Putamen (tissue), 1 donor: ENCODE data around the gene GPX7.

Experiments used
- DNase-seq: peaks from one replicate; pipeline ENCODE4 v3.0.0-alpha.2; 2016; ENCODE audit warnings: low spot score

GPX7 gene

DNA sequence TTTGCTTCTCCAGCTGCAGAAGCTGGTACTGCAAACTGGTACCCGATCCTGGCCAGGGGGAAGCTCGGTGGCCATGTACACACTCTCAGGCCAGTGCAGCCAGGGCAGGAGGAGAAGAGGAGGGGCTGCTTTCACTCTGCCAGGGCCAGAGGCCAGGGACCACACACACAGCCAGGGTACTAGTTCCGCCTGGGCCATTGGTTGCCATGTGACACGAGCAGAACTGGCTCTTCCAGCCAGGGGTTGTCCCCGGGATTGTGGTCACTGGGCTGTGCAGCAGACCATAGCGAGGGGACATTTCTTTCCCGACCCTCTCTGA lies 27.1 kb downstream of the GPX7 start:
- DNase-seq: peak; percentile 31

DNA sequence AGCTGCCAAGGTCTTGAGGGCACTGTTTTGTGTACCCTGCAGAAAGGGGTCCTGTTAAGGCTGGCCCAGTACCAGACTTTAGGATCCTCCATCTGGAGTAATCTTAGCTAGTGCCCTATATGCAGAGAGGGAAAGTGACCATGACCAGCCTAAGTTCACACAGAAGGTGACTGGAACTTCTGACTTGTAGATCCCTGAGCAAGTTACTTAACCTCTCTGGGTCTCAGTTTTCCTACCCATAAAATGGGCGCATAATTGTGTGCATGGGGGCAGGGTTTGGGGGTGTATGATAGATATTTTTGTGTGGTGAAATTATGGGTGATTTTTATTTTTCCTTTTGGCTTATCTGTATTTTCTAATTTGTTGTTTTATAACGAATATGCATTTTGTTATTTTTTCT lies 27.5 kb downstream of the GPX7 start:
- no peak for DNase-seq

DNA sequence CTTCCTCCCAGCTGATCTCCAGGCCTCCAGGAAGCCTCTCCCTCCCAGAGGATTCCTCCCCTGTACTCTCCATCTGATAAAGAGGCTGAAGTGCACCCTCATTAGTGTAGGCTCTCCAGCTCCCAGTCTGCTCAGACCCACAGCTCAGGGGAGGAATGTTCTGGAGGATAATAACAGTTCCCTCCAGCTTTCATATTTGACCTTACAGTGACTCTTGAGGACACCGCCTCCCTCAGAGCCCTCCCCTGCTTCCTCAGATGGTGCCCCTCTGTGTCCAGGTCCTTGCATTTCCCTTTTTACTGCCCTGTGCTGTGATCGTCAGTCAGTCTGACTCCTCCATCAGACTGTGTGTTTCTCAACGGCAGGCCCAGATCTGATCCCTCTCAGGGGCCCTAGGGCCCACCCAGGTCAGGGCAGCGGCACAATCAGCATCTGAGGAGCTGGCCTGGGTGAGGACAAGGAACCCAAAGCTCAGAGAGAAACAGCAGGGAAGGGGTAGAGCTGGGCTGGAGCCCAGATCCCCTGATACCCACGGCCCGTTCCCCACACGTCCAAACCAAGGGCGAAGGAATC lies 29.7 kb downstream of the GPX7 start:
- DNase-seq: no peak

DNA sequence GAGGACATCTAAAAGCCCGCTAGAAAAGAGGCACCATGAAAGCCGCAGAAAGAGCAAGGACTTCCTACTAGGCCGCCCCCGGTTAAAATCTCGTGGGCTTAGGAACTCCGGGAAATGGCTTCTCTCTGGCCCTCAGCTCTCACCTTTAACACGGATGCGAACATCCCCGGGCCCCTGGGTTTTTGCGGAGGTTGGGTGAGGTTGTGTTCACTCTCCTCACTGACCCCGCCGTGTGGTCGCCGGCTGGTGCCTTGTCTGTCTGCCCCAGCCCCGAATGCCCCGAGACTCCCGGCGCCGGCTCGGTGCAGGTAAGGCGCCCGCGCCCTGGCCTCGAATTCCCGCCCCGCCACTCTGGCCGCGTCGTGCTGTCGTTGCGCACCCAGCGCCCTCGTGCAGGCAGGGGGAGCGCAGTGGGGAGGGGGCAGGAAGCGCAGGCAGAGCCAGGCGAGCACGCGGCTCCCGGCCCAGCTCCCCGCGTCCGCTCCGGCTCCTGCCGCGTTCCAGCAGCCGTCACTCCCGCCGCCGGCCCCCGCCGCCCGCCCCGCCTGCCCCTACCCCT lies 30.6 kb downstream of the GPX7 start, which contains the start of gene SHISAL2A:
Gene SHISAL2A, plus strand, starts transcription at position 437 of the 559 bp plus-strand sequence. CDS start 326 bp downstream, outside the sequence.
- DNase-seq: no peak

DNA sequence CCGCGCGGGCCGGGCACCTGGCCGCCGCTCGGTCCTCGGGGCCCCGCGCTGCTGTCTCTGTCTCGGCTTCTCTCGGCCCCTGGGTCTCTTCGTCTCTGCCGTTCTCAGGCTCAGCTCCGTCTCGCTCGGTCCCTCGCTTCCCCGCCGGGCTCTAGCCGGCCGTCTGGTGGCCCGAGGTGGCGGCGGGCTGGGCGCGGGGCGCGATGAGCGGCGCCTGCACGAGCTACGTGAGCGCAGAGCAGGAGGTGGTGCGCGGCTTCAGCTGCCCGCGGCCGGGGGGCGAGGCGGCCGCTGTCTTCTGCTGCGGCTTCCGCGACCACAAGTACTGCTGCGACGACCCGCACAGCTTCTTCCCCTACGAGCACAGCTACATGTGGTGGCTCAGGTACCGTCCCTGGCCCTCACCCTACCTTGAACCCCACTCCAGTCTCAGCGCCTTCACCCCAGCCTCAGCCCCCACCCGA lies 31.2 kb downstream of the GPX7 start:
- DNase-seq: no peak

DNA sequence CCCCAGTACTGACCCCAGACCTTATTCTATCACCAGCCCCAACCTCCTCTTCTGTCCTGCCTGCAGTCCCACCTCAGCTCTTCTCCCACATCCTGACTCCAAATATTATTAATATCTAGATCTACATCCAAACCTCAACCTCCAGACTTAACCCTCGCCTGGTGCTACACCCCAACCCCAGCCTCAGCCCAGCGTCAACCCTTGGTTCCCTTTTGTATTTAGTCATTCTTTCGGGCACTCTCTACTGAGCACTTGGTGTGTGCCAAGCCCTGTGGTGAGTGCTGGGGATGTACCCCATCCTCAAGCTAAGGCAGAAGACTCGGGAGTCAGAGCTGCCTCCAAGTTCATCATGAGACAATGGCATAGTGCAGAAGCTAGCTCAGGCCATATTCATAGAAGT lies 31.9 kb downstream of the GPX7 start:
- no peak for DNase-seq

DNA sequence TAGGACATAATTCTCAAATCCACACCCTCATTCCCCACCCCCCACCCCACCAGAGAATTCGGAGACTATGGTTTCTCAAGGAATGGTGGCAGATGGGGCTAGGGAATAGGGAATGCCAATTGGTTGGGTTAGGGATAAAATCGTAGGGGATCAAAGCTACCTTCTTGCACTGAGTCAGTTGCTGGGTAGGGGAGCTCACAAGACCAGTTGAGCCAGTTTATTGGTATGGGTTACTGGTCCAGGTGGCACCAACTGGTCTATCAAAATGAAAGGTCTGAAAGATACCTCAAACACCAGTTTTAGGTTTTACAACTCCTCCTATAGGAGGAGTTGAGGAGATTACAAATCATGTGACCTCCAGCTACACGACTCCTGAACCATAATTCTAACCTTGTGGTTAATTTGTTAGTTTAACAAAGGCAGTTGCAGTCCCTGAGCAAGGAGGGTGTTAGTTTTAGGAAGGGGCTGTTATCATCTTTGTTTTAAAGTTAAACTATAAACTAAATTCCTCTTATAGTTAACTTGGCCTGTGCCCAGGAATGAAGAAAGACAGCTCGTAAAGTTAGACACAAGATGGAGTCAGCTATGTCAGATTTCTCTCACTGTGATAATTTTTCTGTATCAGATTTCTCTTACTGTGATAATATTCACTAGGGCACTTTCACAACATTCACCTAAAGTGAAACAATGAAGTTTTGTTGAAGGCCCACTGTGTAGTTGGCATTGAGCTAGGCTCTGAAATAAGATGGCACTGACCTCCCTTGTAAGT lies 33.3 kb downstream of the GPX7 start:
- no peak for DNase-seq

DNA sequence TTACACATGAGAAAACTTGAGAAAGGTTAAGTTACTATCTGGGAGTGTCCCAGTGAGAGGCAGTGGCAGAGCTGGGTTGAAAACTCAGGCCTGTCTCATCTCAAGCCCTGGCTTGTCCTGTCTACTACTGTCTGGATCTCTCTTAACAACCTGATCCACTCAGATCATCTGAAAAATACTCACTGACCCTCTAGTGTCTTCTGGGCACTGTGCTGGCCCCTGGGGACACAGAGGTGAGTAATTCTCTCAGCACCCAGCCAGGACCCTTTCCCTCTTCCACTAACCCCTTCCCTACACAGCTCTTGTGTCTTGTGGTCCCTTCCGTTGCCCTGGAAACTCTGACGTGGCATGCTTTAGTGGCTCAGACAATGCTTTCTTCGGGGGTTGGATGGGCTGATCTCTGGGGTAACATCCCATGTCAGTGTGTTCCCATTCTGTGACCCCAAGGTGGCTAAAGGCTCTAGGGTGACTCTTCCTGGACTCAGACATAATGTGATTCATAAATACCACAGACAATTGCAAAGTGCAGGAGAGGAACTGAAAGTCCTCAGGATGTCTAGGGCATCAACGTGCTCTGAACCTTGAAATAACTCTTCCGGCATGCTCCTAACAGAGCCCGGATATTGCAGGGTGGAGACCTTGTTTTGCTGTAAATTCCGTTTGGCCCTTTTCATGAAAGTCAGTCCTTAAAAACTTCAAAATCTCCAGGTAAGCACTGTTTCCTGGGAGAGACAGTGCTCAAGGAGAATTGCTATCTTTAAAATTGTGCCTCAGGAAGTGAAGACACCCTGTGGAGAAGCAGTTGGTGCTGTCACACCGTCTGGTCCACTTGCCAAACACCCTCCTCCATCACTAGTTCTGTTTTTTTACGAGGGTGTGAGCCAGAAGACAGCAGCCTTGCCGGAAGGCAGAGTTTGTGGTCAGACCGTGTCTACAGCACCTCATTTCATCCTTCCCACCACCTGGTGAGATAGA lies 34.8 kb downstream of the GPX7 start:
- no peak for DNase-seq

DNA sequence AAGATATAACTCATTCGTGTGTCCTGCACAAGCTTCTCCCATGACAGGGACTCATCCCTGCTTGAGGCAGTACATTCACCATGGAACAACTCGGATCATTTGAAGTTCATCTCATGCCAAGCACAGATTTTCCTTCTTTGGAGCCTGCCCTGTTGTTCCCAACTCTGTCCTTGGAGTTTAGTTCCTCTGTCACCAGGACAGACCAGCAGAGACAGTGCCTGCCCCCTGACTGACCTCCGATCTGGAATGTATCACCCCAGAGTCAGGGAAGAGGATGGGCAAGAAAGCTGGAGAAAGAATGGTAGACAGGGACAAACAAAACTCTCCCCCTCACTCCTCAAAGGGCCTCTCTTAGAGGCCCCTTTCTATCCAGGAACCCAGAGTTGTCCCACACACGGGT lies 35.8 kb downstream of the GPX7 start:
- no peak for DNase-seq

DNA sequence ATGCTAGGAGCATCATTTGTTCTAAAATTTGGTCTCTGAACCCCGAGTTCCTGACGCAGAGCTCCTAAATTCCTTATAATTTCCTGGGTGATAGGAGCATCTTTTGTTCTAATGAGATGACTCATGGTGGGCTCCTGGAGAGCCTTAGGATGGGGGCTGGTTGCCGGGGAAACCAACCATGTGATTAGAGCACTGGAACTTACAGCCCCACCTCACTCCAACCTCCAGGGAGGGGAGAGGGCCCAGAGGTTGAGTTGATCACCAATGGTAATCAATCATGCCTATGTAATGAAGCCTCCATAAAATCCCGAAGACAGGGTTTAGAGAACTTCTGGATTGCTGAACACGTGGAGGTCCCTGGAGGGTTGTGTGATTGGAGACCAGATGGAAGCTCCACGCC lies 38.5 kb downstream of the GPX7 start:
- no peak for DNase-seq

DNA sequence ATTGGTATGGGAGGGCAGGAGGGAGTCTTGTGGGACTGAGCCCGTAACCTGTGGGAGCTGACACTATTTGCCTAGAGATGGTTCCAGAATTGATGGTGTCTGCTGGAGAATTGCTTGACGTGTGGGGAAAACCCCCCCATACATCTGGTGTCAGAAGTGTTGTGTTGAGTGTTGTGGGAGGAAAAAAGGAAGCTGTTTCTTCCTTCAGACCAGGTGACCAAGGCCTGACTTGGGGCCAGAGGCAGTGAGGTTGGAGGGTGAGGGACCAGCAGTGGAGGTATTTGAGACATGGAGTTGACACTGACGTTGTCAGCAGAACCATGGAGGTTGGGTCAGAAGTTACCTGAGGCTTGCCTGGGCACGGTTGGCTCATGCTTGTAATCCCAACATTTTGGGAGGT lies 39.1 kb downstream of the GPX7 start:
- no peak for DNase-seq

DNA sequence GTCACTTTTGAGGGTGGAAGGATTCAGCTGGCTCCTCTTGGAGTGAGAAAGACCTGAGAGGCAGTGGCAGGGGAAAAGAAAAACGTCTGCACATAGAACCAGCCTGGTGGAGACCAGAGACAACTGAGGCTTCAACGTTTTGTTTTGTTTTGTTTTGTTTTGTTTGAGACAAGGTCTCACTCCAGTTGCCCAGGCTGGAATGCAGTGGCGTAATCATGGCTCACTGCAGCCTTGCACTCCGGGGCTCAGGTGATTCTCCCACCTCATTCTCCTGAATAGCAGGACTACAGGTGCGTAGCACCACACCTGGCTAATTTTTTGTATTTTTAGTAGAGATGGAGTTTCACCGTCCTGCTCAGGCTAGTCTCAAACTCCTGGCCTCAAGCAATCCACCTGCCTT lies 43.1 kb downstream of the GPX7 start:
- DNase-seq: no peak

DNA sequence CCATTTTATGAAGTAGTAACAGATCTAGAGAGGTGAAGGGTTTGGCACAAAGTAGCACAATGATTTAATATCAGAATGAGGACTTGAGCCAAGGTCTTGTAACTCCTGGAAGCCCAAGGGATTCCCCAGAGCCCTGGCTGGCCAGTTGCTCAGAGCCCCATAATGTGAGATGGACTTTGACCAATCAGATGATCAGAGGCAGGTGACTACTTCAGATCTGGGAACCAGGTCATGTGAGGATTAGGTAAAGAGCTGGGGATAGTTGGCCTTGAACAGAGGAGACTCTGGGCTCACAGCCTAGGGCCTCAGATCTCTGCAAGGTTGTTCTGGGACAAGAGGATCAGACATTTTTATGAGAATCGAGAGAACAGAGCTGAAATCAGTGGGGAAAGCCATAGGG lies 49.7 kb downstream of the GPX7 start:
- no peak for DNase-seq

DNA sequence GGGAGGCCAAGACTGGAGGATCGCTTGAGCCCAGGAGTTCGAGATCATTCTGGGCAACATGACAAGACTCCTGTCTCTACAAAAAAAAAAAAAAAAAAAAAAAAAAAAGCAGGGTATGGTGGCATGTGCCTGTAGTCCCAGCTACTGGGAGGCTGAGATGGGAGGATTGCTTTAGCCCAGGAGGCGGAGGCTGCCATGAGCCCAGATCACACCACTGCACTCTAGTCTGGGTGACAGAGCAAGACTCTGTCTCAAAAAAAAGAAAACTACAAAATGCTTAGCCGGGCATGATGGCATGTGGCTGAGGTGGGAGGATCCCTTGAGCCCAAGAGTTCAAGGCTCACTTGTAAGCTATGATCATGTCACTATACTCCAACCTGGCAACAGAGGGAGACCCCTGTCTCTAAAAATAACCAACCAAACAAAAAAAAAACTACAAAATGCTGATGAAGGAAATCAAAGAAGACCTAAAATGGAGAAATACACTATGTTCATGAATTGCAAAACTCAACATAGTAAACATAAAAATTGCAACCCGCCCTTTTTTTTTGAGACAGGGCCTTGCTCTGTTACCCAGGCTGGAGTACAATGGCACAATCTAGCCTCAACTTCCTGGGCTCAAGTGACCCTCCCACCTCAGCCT lies 51.2 kb downstream of the GPX7 start:
- no peak for DNase-seq

DNA sequence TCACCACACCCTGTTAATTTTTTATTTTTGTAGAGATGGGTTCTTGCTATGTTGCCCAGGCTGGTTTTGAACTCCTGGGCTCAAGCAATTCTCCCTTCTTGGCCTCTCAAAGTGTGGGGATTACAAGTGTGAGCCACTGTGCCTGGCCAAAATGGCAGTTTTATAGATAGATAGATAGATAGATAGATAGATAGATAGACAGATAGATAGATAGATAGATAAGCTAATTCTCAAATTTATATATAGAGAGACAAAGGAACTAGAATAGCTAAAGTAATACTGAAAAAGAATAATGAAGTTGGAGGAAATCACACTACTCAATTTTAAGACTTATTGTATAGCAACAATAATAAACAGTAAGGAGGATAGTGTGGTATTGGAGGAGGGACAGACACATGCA lies 51.9 kb downstream of the GPX7 start:
- DNase-seq: no peak

DNA sequence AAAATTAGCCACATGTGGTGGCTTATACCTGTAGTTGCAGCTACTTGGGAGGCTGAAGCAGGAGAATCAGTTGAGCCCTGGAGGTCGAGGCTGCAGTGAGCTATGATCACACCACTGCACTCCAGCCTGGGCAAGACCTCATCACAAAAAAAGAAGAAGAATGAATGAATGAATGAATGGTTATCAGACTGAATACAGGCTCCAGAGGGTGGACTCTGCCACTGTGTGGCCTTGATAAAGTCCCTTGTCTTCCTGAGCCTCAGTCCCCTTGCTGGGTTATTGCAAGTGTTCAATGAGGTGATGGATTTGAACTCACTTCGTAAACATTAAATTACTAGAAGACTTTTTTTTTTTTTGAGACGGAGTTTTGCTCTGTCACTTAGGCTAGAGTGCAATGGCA lies 55.5 kb downstream of the GPX7 start:
- DNase-seq: no peak
